ENCODE data around the gene SUPT20HL2.

- no peak for TF ChIP-seq CTCF (IDR thresholded peaks at IDR 0.05; ENCODE audit: control extremely low read depth in 1 of 3, insufficient read depth in 1 of 3, low read depth in 1 of 3, low read length in 3 of 3)
- TF ChIP-seq CHD1 (IDR thresholded peaks at IDR 0.05; ENCODE audit: low read depth, low read length), result no peak
- TF ChIP-seq CEBPB (IDR thresholded peaks at IDR 0.05; ENCODE audit: low read depth, low read length), result no peak
- no peak for TF ChIP-seq GABPA (IDR thresholded peaks at IDR 0.05; ENCODE audit: borderline replicate concordance, insufficient read depth, low read length)
- no peak for TF ChIP-seq POLR2A (IDR thresholded peaks at IDR 0.05; ENCODE audit: control extremely low read depth in 1 of 2, low read depth in 2 of 2, low read length in 2 of 2)
- TF ChIP-seq HDAC2 (IDR thresholded peaks at IDR 0.05; ENCODE audit: borderline replicate concordance in 1 of 2, low read depth in 2 of 2, low read length in 2 of 2), result no peak
Observed at GRCh38 chrX:24266996-24267395, 46.9 kb downstream of the SUPT20HL2 start.
